ENCODE measurements around the gene TSPOAP1. TPM values are rescaled to one million over a fixed set of nuclear protein-coding genes. Genes with fewer than 3 reads are reported as not detected.

TSPOAP1 gene
- total RNA-seq, 8 experiments from 2014 or later = 0.76 to 23.0 (median 13.2) TPM

GRCh38 chr17:58282442-58282841 is 46.2 kb downstream of the TSPOAP1 start:
- no peak overlapping the region for H3K27ac ChIP-seq
- WGBS, 10 experiments = 0 to 83% (median 7%) methylated on average over 1 to 3 of the region's 6 CpGs; no CpG with 5 or more reads in 4 of the 10 experiments
- no peak overlapping the region for H3K4me3 ChIP-seq
- H3K4me1 ChIP-seq (replicated peaks in 1 of 2) = peaks cover 0 to 9% of the 10 kb centered on the region in 2 donors
- ATAC-seq (replicated peaks in 6 of 8) = no peak
- in situ Hi-C loops (cut with MboI; ENCODE audit: low pct_unique_long_range_greater_than_20kb in 2 of 9, low sequenced_read_pairs in 9 of 9, unreplicated experiment in 9 of 9) = no loop called here

GRCh38 chr17:58281511-58282011 is 47.0 kb downstream of the TSPOAP1 start:
- in situ Hi-C loops (cut with MboI; ENCODE audit: low pct_unique_long_range_greater_than_20kb in 2 of 9, low sequenced_read_pairs in 9 of 9, unreplicated experiment in 9 of 9) = no loop called here
- H3K27ac ChIP-seq = no peak overlapping the region
- no peak for ATAC-seq (replicated peaks in 6 of 8)
- WGBS, 10 experiments = 40 to 58% (median 58%) methylated on average over 1 to 2 of the region's 2 CpGs; no CpG with 5 or more reads in 7 of the 10 experiments
- no peak overlapping the region for H3K4me3 ChIP-seq
- H3K4me1 ChIP-seq (replicated peaks in 1 of 2) = peaks cover 0 to 9% of the 10 kb centered on the region in 2 donors

DNA sequence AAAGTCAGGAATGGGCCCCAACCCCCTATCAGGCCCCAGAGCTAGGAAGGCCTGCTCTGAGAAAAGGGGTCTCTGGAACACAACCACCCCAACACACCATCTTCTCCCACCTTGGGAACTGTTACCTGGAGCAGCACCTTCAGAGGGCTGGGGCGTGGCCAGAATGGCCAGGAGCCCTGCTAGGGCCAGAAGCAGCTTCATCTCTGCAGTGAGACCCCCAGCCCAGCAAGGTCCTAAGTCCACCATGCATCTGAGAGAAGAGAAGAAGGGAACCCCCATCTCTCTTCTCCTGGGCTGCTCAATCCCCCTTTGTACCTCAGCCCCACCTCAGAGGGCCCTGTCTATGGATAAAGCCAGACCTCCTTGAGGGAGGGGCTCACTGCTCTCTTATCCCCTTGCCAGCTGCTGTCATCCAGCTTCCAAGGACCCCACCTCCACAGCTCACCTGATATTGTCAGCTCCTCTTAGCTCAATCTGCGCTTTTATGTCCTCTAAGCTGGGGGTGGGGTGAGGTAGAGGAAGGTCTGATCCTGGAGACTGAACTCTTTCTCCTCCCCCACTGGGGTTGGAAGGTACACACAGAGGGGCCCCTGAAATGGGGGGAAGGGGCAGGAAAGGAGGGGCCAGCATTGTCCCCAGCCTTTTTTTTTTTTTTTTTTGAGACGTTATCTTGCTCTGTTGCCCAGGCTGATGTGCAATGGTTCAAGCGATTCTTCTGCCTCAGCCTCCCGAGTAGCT is 47.9 kb downstream of the TSPOAP1 start, which contains the start of gene MPO:
TSS of gene MPO (minus strand) at position 456 of the 738 bp plus-strand sequence. CDS start at position 279, 177 bp downstream.
- Histone ChIP-seq H3K27ac (no peak within 1 kb of the TSS), H3K4me1 (replicated peaks in 1 of 2) (peaks cover 0 to 9% of the 10 kb centered on the region in 2 donors), H3K4me3 (no peak within 1 kb of the TSS)
- in situ Hi-C loops (cut with MboI; ENCODE audit: low pct_unique_long_range_greater_than_20kb in 2 of 9, low sequenced_read_pairs in 9 of 9, unreplicated experiment in 9 of 9) = no loop called here
- WGBS, 10 experiments = 39 to 90% methylated on average over 2 to 3 of the region's 5 CpGs; no CpG with 5 or more reads in 8 of the 10 experiments
- no peak for ATAC-seq (replicated peaks in 6 of 8)

GRCh38 chr17:58279736-58280479 is 48.7 kb downstream of the TSPOAP1 start:
- in situ Hi-C loops (cut with MboI; ENCODE audit: low pct_unique_long_range_greater_than_20kb in 2 of 9, low sequenced_read_pairs in 9 of 9, unreplicated experiment in 9 of 9) = no loop called here
- Histone ChIP-seq H3K27ac (no peak overlapping the region), H3K4me3 (no peak overlapping the region), H3K4me1 (replicated peaks in 1 of 2) (peaks cover 0 to 9% of the 10 kb centered on the region in 2 donors)
- no peak for ATAC-seq (replicated peaks in 6 of 8)
- 41 to 91% (median 88%) methylated on average over 2 to 7 of the region's 16 CpGs; no CpG with 5 or more reads in 6 of the 10 experiments for WGBS, 10 experiments

GRCh38 chr17:58279016-58279711 is 49.4 kb downstream of the TSPOAP1 start:
- peaks cover 0 to 9% of the 10 kb centered on the region in 2 donors for H3K4me1 ChIP-seq (replicated peaks in 1 of 2)
- ATAC-seq (replicated peaks in 6 of 8) = peak in 6 of 8 experiments; percentile 83 to 93 (median 89)
- in situ Hi-C loops (cut with MboI; ENCODE audit: low pct_unique_long_range_greater_than_20kb in 2 of 9, low sequenced_read_pairs in 9 of 9, unreplicated experiment in 9 of 9) = no loop called here
- 1 to 84% (median 75%) methylated on average over 2 to 45 of the region's 60 CpGs; no CpG with 5 or more reads in 4 of the 10 experiments for WGBS, 10 experiments
- no peak overlapping the region for H3K4me3 ChIP-seq
- H3K27ac ChIP-seq = peak overlapping the region in 1 of 2 donors; percentile 63

DNA sequence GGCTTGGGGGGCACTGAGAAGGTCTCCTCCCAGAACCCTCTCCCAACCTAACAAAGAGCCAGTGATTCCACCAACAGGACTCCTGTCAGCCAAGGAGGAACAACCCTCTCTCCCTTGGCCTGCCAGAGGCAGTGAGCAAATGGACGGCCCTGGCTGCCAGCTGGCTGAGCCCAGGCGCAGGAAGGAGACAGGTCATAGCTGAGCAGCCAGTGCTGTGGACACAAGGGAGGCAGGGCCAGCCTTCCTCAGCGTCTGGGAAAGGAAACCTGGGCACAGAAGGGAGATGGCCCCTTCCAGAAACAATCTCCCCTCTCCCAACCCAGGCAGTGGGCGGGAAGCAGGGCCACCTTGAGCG is 50.0 kb downstream of the TSPOAP1 start:
- no peak overlapping the region for H3K4me3 ChIP-seq

GRCh38 chr17:58277802-58278595 is 50.6 kb downstream of the TSPOAP1 start:
- in situ Hi-C loops (cut with MboI; ENCODE audit: low pct_unique_long_range_greater_than_20kb in 2 of 9, low sequenced_read_pairs in 9 of 9, unreplicated experiment in 9 of 9) = no loop called here
- no peak overlapping the region for H3K4me3 ChIP-seq
- H3K27ac ChIP-seq = no peak overlapping the region
- peaks cover 0 to 9% of the 10 kb centered on the region in 2 donors for H3K4me1 ChIP-seq (replicated peaks in 1 of 2)
- WGBS, 10 experiments = 85 to 99% (median 93%) methylated on average over 5 to 17 of the region's 36 CpGs; no CpG with 5 or more reads in 4 of the 10 experiments
- no peak for ATAC-seq (replicated peaks in 6 of 8)

More for the DNA sequence above, 50.0 kb downstream of the TSPOAP1 start:
- peak in 1 of 8 experiments; percentile 21 for ATAC-seq (replicated peaks in 6 of 8)
- in situ Hi-C loops (cut with MboI; ENCODE audit: low pct_unique_long_range_greater_than_20kb in 2 of 9, low sequenced_read_pairs in 9 of 9, unreplicated experiment in 9 of 9) = no loop called here
- peak overlapping the region in 1 of 2 donors; percentile 63 for H3K27ac ChIP-seq
- H3K4me1 ChIP-seq (replicated peaks in 1 of 2) = peaks cover 0 to 9% of the 10 kb centered on the region in 2 donors
- WGBS, 10 experiments = 47% methylated on average over 5 of the region's 5 CpGs; no CpG with 5 or more reads in 9 of the 10 experiments

DNA sequence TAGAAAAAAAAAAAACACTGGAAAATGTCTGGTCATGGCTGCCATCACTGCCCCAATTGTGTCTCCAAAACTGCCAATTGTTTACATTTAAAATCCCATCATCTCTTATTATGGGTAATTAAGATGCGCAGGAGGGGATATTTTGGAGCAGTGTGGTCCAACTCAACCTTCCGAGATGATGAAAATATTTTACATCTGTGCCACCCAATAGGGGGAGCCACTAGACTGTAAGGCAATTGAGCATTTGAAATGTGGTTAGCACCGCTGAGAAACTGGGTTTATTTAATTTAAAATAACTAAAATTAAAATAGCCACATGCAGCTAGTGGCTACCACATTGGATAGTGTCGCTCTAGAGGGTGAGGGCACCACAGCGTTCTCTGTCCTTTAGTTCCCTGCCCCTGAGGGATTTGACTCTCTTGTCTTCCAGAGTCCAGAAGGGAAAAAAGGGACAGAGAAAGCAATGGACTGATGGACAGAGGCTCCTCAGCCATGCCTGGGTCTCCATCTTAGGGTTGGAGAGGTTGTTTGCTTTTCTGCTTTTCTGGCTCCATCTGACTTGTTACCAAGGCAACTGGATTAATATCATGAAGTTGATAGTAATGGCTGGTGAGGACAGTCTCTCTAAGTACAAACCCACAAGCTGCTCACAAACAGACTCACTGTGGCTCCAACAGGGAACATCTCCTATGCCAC is 51.3 kb downstream of the TSPOAP1 start:
- Histone ChIP-seq H3K4me3 (no peak overlapping the region), H3K27ac (no peak overlapping the region), H3K4me1 (replicated peaks in 1 of 2) (peaks cover 0 to 9% of the 10 kb centered on the region in 2 donors)
- 0 to 100% (median 67%) methylated on average over 1 to 5 of the region's 5 CpGs; no CpG with 5 or more reads in 2 of the 10 experiments for WGBS, 10 experiments
- no peak for ATAC-seq (replicated peaks in 6 of 8)
- in situ Hi-C loops (cut with MboI; ENCODE audit: low pct_unique_long_range_greater_than_20kb in 2 of 9, low sequenced_read_pairs in 9 of 9, unreplicated experiment in 9 of 9) = no loop called here

- peaks cover 0 to 9% of the 10 kb centered on the region in 2 donors for H3K4me1 ChIP-seq (replicated peaks in 1 of 2)
- 0 to 50% (median 25%) methylated on average over 1 to 2 of the region's 2 CpGs; no CpG with 5 or more reads in 5 of the 10 experiments for WGBS, 10 experiments
- no peak for ATAC-seq (replicated peaks in 6 of 8)
- in situ Hi-C loops (cut with MboI; ENCODE audit: low pct_unique_long_range_greater_than_20kb in 2 of 9, low sequenced_read_pairs in 9 of 9, unreplicated experiment in 9 of 9) = no loop called here
- H3K27ac ChIP-seq = no peak overlapping the region
- H3K4me3 ChIP-seq = no peak overlapping the region
Observed at GRCh38 chr17:58276423-58276822, 52.2 kb downstream of the TSPOAP1 start.

- WGBS, 10 experiments = 33 to 100% (median 82%) methylated on average over 1 to 5 of the region's 10 CpGs; no CpG with 5 or more reads in 6 of the 10 experiments
- in situ Hi-C loops (cut with MboI; ENCODE audit: low pct_unique_long_range_greater_than_20kb in 2 of 9, low sequenced_read_pairs in 9 of 9, unreplicated experiment in 9 of 9) = no loop called here
- no peak overlapping the region for H3K27ac ChIP-seq
- no peak overlapping the region for H3K4me3 ChIP-seq
- H3K4me1 ChIP-seq (replicated peaks in 1 of 2) = peaks cover 0 to 9% of the 10 kb centered on the region in 2 donors
- ATAC-seq (replicated peaks in 6 of 8) = no peak
Observed at GRCh38 chr17:58275417-58275816, 53.2 kb downstream of the TSPOAP1 start.

DNA sequence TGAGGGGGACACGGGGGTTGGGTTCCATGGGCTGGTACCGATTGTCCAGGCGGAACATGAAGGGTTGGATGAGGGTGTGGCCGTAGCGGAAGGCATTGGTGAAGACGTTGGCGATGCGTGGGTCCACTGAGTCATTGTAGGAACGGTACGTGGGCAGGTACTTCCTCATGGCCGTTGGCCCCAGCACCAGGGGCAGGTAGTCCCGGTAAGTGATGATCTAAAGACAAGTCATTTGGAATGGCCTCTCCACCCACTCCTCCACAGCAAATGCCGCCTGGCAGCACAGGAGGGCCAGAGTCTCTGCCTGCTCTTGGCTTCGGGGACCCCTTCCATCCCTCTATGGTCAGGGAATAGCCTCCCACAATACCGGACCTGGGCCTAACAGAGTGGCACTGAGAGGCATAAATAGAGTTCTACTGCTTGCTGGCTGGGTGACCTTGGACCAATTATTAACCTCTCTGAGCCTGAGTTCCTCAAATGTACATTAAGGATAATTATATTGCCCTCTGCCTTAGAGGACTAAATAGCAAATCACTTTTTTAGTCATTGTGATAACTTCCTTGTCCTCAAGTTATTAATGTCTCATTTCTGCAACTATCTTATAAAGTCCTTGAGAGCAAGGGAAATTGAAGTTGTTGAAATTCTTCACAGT is 55.0 kb downstream of the TSPOAP1 start:
- H3K27ac ChIP-seq = no peak overlapping the region
- peaks cover 0 to 2% of the 10 kb centered on the region in 2 donors for H3K4me1 ChIP-seq (replicated peaks in 1 of 2)
- no peak overlapping the region for H3K4me3 ChIP-seq
- 67 to 87% (median 73%) methylated on average over 1 to 4 of the region's 15 CpGs; no CpG with 5 or more reads in 6 of the 10 experiments for WGBS, 10 experiments
- no peak for ATAC-seq (replicated peaks in 6 of 8)
- in situ Hi-C loops (cut with MboI; ENCODE audit: low pct_unique_long_range_greater_than_20kb in 2 of 9, low sequenced_read_pairs in 9 of 9, unreplicated experiment in 9 of 9) = no loop called here
